Activated CD4-positive, alpha-beta T cell treated with anti-CD3 and anti-CD28 coated beads, Interleukin-2, amount 10 ng/mL, durations not matched to agents 7 days and 5 days (primary cell): ENCODE data around the gene DOCK4. TPM values are rescaled to one million over a fixed set of nuclear protein-coding genes. Genes with fewer than 3 reads are reported as not detected.

Experiments
- CTCF ChIA-PET: fragments of 350-600 bp; sonication (Branson Sonifier 250); formaldehyde crosslinking; loops from one replicate; lab custom pipeline; 2021; ENCODE audit warnings: antibody characterized with exemption; lab: Charles Lee
- POLR2A ChIA-PET: fragments of 350-600 bp; sonication (Branson Sonifier 250); formaldehyde crosslinking; loops from one replicate; lab custom pipeline; 2021; ENCODE audit warnings: antibody characterized with exemption; lab: Charles Lee
- DNase-seq: peaks from one replicate; pipeline ENCODE4 v3.0.0-alpha.2; 2020
- H3K27ac Mint-ChIP-seq: one replicate; pipeline ENCODE4 v1.8.0; 2021; ENCODE audit warnings: mild to moderate bottlenecking, moderate library complexity, mixed read lengths
- H3K27me3 Mint-ChIP-seq: one replicate; pipeline ENCODE4 v1.8.0; 2021; ENCODE audit warnings: mixed read lengths
- H3K36me3 Mint-ChIP-seq: one replicate; pipeline ENCODE4 v1.8.0; 2021; ENCODE audit warnings: low read depth, mixed read lengths
- H3K4me1 Mint-ChIP-seq: one replicate; pipeline ENCODE4 v1.8.0; 2021; ENCODE audit warnings: mixed read lengths
- H3K4me3 Mint-ChIP-seq: one replicate; pipeline ENCODE4 v1.8.0; 2021; ENCODE audit warnings: mild to moderate bottlenecking, moderate library complexity, mixed read lengths
- H3K9me3 Mint-ChIP-seq: one replicate; pipeline ENCODE4 v1.8.0; 2021; ENCODE audit warnings: mixed read lengths
- total RNA-seq, 2 experiments: library from RNA; stranded (reverse); gene quantifications; one replicate each; pipeline ENCODE4 v1.2.3, GENCODE V29; 2021

Gene DOCK4
- total RNA-seq, 2 experiments from 2014 or later: 0.12 to 0.25 TPM

DNA sequence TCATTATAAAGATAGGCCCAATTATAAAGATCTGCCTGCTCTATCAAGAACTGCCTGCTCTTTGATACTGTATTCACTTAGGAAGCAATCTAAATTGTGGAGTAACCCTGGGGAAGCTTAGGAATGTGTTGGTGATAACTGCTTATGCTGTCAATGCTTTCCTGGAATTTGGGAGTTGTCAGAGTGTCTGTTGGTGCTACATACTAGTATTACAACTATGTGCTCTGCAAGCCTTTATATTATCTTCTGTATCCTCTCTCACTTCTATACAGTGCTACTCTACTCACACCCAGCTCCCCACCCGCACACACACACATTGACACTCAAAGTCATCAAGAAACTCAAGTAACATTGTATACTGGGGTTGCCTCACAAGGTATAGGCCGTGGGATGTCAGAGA, 6.4 kb upstream of the DOCK4 start:
- Mint-ChIP-seq H3K9me3 (no peaks in the 10 kb centered on the region), H3K4me3 (no peak overlapping the region), H3K36me3 (peaks cover 2% of the 10 kb centered on the region), H3K4me1 (peaks cover 9% of the 10 kb centered on the region), H3K27ac (no peak overlapping the region), H3K27me3 (no peaks in the 10 kb centered on the region)
- DNase-seq: no peak
- ChIA-PET POLR2A (no interaction called here), CTCF (no interaction called here)

DNA sequence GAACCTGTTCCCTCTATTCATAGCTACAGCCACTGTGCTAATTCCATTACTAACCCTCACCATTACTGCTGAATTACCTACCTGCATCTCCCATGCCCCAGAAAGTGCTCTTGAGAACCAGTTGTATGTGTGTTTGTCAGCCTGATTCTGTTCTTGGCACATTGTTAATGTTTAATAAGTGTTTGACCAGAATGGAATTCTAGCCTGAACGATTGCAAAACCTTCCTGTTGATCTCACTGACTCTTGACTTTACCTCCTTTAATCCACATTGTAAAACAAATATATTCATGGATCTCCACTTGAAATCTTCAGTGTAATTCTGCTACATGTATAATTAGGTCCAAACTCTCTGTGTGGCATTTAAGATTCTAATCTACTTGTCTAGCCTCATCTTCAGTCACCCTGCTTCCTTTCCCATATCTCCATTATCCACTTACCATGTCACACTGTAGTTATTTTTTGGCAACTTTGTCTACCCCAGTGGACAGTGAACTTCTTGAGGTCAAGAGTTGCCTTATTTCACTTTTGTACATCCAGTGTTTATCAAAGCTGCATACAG, 5.2 kb upstream of the DOCK4 start:
- Mint-ChIP-seq H3K4me3 (no peak overlapping the region), H3K27me3 (no peaks in the 10 kb centered on the region), H3K9me3 (no peaks in the 10 kb centered on the region), H3K4me1 (peaks cover 13% of the 10 kb centered on the region), H3K27ac (no peak overlapping the region), H3K36me3 (peaks cover 2% of the 10 kb centered on the region)
- CTCF ChIA-PET: no interaction called here
- no peak for DNase-seq
- POLR2A ChIA-PET: no interaction called here

DNA sequence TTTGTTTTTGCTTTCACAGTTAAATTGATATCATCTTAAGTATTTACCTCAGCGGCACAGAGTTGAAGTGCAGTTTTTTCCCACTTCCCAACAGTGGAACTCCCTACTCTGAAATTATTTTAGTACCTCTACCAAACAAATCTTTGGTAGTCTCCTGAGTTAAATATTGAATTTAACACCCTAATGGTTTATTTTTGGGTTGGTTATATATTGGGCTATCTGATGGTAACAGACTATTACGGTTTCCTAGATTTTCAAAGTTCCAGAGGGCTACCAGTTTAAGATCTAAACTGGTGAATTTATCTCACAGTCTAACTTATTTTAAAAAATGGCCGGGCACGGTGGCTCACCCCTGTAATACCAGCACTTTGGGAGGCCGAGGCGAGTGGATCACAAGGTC, 1.6 kb upstream of the DOCK4 start:
- DNase-seq: no peak
- Mint-ChIP-seq H3K27ac (no peak overlapping the region), H3K4me1 (peaks cover 33% of the 10 kb centered on the region), H3K27me3 (peaks cover 25% of the 10 kb centered on the region), H3K36me3 (peaks cover 2% of the 10 kb centered on the region), H3K9me3 (no peaks in the 10 kb centered on the region), H3K4me3 (peak overlapping the region; percentile 90)
- ChIA-PET CTCF (no interaction called here), POLR2A (no interaction called here)

DNA sequence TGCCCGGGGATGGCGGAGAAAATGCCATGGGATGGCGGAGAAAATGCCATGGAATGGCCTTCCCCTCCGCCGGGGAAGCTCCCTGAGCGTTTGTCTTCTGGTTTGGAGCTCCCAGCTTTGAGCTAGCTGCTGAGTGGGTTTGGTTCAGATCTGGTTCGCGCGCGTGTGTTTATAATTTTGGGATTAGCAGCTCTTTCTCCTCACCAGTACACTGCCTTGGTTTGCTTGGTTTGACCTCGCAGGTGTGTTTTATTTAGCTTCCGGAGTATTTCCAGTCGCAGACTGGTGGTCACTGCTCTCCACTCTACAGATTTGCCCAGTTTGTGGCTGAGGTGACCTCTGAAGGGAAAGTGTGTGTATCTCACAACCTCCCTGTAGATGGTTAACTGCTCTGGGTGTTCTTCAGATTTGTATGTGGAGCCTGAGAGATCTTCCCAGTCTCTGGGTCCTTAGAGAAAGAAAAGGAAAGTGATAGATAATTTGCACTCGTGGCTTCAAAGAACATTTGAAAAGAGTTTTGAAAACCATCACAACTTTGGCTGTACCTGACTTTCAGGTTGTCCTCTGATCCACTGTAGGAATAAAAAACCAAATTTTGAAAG, 893 bp upstream of the DOCK4 start:
- CTCF ChIA-PET: no interaction called here
- H3K4me1 Mint-ChIP-seq: peaks cover 33% of the 10 kb centered on the region

DNA sequence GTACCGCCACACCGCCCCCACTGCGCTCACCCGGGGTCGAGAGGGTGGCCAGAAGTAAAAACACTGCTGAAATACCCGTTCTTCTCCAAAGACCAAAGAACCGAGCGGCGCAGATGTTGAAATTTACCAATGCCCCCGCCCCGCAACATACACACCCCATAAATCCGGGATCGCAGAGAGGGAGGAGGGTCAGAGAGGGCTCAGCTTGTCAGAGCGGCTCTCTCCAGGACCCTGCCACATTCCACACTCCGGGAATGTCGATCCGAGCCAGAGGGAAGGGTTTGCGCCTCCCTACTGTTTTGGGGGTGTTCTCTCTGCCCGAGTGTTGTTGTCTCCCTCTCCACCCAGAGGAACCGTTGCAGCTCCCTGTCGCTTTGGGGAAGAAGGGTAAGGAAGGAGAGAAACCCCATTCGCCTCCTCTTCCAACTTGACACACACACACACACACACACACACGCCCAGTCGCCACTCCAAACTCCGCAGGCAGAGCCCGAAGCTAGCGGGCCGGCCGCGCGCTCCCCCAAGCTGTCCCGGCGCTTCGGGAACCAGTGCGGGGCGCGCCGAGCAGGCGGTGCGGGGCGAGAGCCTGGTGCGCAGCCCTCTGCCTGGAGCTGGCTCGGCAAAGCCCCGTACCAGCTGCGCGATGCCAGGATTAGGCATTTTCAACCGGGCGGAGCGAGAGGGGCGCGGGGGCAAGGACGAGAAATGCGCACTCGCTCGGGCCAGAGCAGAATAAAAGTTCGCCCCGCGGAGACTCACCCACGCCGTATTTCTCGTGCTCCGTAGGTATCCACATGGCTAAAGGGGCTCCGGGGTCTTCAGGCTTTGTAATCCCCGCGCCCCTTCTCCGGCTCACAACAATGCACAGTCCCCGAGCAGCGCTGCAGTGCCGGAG, 609 bp downstream of the DOCK4 start:
- DNase-seq: peak; percentile 31
- H3K4me3 Mint-ChIP-seq: peak overlapping the region; percentile 90
- ChIA-PET CTCF (interaction anchor here (0.6 to 0.7 kb wide), 2 partner anchors 26 to 192 kb away, joined by 3 read pairs; no protein-coding TSS in a partner anchor), POLR2A (no interaction called here)
- no peaks in the 10 kb centered on the region for H3K9me3 Mint-ChIP-seq
- H3K27ac Mint-ChIP-seq: no peak overlapping the region
- H3K36me3 Mint-ChIP-seq: peaks cover 2% of the 10 kb centered on the region
- peaks cover 39% of the 10 kb centered on the region for H3K27me3 Mint-ChIP-seq
- H3K4me1 Mint-ChIP-seq: peaks cover 33% of the 10 kb centered on the region

More for the DNA sequence above, 893 bp upstream of the DOCK4 start:
- Mint-ChIP-seq H3K9me3 (no peaks in the 10 kb centered on the region), H3K27ac (peak overlapping the region; percentile 92), H3K36me3 (peaks cover 2% of the 10 kb centered on the region), H3K27me3 (peaks cover 26% of the 10 kb centered on the region), H3K4me3 (peak overlapping the region; percentile 90)
- DNase-seq: peak; percentile 15
- POLR2A ChIA-PET: interaction anchor here (0.5 kb wide), 1 partner anchor 113 kb away, joined by 9 read pairs; no protein-coding TSS in a partner anchor

DNA sequence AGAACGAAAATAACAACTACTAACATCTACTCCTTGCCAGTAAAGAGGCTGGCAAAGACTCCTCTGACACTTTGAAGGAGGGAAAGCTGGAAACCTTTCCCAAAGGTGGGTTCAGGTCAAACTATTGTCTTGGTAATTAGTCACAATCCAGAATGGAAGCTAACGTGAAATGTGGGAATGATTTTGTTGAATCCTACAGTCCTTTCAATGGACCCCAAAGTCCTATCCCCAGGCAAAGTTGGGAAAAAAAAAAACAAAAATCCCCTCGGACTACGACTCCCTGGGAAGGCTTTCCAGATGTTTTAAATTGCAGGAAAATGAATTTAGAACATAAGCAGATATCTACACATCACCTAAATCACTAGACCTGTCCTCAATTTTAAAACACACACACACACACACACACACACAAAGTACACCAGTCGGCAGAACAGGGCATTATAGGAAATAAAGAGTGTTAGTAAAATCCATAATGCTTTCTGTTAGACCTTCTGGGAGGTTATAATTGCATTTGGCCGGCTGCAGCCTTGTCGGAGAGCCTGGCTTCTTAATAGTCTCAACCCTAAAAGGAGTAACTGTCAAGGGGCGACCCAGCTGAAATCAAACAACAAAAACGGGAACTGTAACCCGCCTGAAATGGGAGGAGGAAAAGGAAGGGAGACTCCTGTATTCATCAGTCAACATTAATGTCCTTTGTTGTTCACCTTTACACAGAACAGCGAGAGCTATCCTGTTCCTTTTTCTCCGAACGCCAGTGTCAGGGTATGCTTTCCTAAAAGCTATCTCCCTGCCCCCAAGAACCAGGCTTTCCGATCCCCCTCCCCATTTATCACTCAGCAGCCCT, 1.5 kb downstream of the DOCK4 start:
- Mint-ChIP-seq H3K9me3 (no peaks in the 10 kb centered on the region), H3K36me3 (peaks cover 2% of the 10 kb centered on the region), H3K27ac (no peak overlapping the region), H3K4me3 (peak overlapping the region; percentile 90), H3K27me3 (peaks cover 44% of the 10 kb centered on the region), H3K4me1 (peaks cover 33% of the 10 kb centered on the region)
- CTCF ChIA-PET: no interaction called here
- DNase-seq: peak; percentile 7
- POLR2A ChIA-PET: no interaction called here

DNA sequence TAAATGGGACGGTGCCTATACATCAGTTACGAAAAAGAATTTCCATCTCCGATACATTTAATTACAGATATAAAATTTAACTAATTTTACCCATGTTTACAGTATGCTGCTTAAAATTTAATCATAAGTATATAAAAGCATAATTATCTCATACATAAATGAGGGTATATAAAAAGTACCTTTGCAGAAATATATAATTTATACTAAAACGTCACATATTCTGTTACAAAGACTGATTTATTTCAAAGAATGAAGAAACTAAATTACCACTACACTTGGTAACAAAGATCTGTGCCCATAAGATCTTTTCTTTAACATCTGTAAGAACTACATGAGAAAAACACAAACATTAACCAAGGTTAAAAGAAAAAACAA, 2.8 kb downstream of the DOCK4 start:
- CTCF ChIA-PET: no interaction called here
- H3K4me1 Mint-ChIP-seq: peaks cover 32% of the 10 kb centered on the region
- no peaks in the 10 kb centered on the region for H3K9me3 Mint-ChIP-seq
- no peak overlapping the region for H3K27ac Mint-ChIP-seq
- no peak for DNase-seq
- H3K36me3 Mint-ChIP-seq: no peaks in the 10 kb centered on the region
- no peak overlapping the region for H3K4me3 Mint-ChIP-seq
- peaks cover 48% of the 10 kb centered on the region for H3K27me3 Mint-ChIP-seq
- POLR2A ChIA-PET: no interaction called here

DNA sequence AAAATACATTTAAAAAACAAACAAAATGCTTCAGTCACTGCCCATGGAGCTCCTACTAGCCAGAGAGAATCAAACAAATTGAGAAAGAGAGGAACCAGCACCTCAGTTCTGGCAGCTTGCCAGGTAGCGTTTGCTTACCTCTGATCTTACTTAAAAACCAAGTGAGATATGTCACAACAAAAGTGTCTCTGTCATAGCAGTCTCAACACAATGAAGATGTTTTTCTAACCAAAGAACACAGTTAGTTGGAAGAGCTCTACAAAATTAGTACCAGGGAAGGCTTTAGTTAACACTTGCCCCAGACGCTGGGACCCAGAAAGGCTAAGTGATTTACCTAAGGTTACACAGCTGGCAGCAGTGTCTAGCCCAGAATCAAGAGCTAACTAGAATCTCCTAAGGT, 3.4 kb downstream of the DOCK4 start:
- Mint-ChIP-seq H3K4me1 (peaks cover 31% of the 10 kb centered on the region), H3K4me3 (no peak overlapping the region), H3K27ac (no peak overlapping the region), H3K9me3 (no peaks in the 10 kb centered on the region), H3K36me3 (no peaks in the 10 kb centered on the region), H3K27me3 (peaks cover 49% of the 10 kb centered on the region)
- POLR2A ChIA-PET: no interaction called here
- CTCF ChIA-PET: interaction anchor here (0.6 kb wide), 1 partner anchor 234 kb away, joined by 3 read pairs; no protein-coding TSS in a partner anchor
- DNase-seq: peak; percentile 17

DNA sequence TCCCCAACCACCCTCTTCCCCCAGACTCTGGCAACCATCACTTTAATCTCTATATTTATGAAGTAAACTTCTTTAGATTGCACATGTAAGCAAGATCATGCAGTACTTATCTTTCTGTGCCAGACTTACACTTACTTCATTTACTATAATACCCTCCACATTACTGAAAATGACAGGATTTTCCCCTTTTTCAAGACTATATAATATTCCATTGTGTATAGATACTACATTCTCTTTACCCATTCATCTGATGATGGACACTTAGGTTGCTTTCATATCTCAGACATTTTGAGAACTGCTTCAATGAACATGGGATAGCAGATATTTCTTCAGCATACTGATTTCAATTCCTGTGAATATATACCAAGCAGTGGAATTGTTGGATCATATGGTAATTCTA, 4.4 kb downstream of the DOCK4 start:
- Mint-ChIP-seq H3K9me3 (no peaks in the 10 kb centered on the region), H3K4me1 (peaks cover 24% of the 10 kb centered on the region), H3K4me3 (no peak overlapping the region), H3K27me3 (peaks cover 51% of the 10 kb centered on the region), H3K27ac (no peak overlapping the region), H3K36me3 (no peaks in the 10 kb centered on the region)
- ChIA-PET CTCF (interaction anchor here (0.6 kb wide), 1 partner anchor 13 kb away, joined by 3 read pairs; no protein-coding TSS in a partner anchor), POLR2A (no interaction called here)
- DNase-seq: no peak

DNA sequence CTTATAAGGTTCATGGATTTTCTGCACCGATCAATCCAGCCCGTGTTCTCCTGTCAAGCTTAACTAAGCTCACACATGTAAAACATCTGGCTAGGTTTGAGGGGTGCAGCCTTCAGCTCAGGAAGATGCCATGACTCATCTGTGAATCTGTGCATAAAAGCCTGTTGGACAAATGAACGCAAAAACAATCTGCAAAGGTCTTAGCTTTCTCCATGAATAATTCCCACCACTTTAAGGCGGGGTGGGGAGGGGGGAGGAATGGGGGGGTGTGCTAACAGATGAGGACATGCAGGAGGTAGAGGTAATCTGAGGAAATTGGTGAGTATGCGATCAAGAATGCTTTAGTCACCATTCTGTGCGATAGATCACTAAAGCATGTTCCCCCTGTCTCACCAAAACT, 4.8 kb downstream of the DOCK4 start:
- Mint-ChIP-seq H3K9me3 (no peaks in the 10 kb centered on the region), H3K27me3 (peaks cover 51% of the 10 kb centered on the region)
- CTCF ChIA-PET: interaction anchor here (0.6 kb wide), 1 partner anchor 13 kb away, joined by 3 read pairs; no protein-coding TSS in a partner anchor

DNA sequence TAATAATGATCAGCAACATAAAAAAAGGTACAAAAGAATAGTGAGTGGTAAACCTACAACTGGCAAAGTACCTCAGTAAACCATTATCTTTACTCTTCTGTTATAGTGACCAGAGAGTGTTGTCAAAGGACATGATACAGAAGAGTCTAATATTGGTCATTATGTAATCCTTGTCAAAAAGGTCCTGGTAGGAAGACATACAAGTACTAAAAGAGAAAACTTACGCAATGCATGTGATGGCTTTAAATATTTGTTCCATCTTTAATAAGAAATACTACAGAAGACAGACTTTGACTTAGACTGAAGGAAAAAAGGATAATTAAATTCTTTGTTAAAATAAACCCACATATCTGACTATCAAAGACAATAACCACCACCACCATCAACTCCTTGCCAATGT, 6.5 kb downstream of the DOCK4 start:
- Mint-ChIP-seq H3K9me3 (no peaks in the 10 kb centered on the region), H3K4me1 (peaks cover 14% of the 10 kb centered on the region), H3K4me3 (no peak overlapping the region), H3K27me3 (peaks cover 43% of the 10 kb centered on the region), H3K27ac (no peak overlapping the region), H3K36me3 (no peaks in the 10 kb centered on the region)
- ChIA-PET CTCF (no interaction called here), POLR2A (no interaction called here)
- DNase-seq: no peak

More for the DNA sequence above, 4.8 kb downstream of the DOCK4 start:
- peaks cover 24% of the 10 kb centered on the region for H3K4me1 Mint-ChIP-seq
- no peak for DNase-seq
- POLR2A ChIA-PET: no interaction called here
- H3K27ac Mint-ChIP-seq: no peak overlapping the region
- H3K4me3 Mint-ChIP-seq: no peak overlapping the region
- H3K36me3 Mint-ChIP-seq: no peaks in the 10 kb centered on the region

DNA sequence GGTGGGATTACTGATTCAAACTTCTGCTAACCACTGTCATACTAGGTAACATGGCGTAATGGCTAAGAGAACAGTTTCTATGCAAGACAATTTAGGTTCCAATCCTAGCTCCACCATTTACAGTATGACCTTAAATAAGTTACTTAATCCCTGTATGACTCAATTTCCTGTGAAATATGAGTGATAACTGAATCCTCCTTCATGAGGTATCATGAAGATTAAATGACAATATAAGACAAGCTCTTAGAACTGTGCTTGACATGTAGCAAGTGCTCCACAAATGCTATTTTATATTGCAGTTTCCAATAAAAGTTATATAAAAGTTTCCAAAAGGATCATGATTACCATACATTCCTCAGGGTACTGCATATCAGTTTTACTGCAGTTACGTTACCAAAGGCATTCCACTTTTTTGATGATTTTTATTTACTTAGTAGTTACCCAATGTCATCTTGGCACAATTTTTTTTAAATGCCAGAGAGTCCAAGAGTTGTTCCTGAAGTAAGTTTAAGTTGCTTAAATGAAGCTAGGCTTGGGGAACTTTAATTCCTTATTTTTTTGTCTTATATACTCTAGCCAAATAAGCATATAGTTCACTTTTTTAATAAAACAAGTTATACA, 7.1 kb downstream of the DOCK4 start:
- ChIA-PET POLR2A (no interaction called here), CTCF (interaction anchor here (1.7 kb wide), 1 partner anchor 15 kb away, joined by 4 read pairs; no protein-coding TSS in a partner anchor)
- Mint-ChIP-seq H3K27ac (no peak overlapping the region), H3K27me3 (peaks cover 40% of the 10 kb centered on the region), H3K4me3 (no peak overlapping the region), H3K9me3 (no peaks in the 10 kb centered on the region), H3K4me1 (peaks cover 9% of the 10 kb centered on the region), H3K36me3 (no peaks in the 10 kb centered on the region)
- no peak for DNase-seq
